OCI-M2 (cell line): ENCODE measurements around the gene CHCHD6.

Source experiments
- DNase-seq: peaks from one replicate; lab custom pipeline; 2025; ENCODE audit not compliant: unreplicated experiment; lab: John Stamatoyannopoulos, UW

Gene CHCHD6

GRCh38 chr3:126970921-126971320 is 266.9 kb downstream of the CHCHD6 start:
- DNase-seq, result no peak

DNA sequence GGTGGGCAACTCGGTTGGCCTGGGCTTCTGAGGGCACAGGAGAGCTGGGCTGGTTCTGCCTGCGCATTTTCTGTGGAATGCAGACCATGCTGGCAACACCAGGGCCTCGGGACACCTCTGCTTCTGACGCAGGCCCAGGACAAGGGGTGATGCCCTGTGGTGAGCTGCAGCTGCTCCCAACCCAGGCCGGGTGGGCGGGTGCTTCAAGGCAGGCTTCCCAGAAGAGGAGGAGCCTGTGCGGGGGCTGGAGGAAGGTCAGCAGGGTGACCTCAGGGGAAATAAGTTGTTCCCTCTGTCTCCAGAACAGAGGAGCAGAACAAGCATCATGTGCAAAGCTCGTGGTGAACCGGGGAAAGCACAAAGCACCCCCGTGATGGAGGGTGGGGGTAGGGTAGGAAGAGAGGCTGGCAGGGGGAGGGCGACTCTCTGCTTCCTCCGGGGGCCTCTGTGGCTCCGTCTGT is 267.9 kb downstream of the CHCHD6 start:
- DNase-seq, result no peak

DNA sequence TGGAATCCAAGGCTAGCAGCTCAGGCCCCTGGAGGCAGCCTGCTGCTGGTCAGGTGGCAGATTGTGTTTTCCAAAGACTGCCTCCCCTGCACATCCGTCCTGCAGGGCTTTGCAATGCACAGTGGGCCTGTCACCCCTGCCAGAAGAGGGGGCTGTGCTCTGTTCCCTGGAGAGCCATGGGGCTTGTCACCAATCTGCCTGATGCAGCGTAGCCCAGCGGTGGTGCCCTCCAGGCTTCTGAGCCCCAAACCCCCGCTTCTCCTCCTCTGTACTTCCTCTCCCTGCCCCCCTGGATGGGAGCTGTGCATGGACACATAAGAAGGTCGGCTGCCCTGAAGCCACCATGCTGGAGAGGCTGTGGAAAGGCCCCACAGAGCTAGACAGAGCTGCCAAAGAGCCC is 268.8 kb downstream of the CHCHD6 start:
- no peak for DNase-seq

DNA sequence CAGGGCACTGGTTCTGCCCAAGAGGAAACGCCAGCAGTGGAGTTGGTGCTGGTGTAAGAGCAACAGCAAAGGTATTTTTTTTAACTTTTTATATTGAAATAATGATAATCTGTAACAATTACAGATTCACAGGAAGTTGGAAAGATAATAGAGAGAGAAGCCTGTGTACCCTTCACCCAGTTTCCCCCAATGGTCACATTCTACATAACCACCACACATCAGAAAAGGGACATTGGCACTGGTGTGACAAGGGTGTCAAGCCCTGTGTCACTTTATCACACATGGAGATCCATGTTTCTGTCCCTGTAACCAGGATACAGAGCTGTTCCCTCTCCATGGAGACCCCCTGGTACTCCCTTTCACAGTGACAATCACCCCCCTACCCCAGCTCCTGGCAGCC is 269.8 kb downstream of the CHCHD6 start:
- DNase-seq, result no peak

GRCh38 chr3:126974756-126975155 is 270.7 kb downstream of the CHCHD6 start:
- DNase-seq, result no peak

GRCh38 chr3:126976906-126977305 is 272.9 kb downstream of the CHCHD6 start:
- no peak for DNase-seq

- DNase-seq, result no peak
Measured at GRCh38 chr3:126977821-126978220, 273.8 kb downstream of the CHCHD6 start.

DNA sequence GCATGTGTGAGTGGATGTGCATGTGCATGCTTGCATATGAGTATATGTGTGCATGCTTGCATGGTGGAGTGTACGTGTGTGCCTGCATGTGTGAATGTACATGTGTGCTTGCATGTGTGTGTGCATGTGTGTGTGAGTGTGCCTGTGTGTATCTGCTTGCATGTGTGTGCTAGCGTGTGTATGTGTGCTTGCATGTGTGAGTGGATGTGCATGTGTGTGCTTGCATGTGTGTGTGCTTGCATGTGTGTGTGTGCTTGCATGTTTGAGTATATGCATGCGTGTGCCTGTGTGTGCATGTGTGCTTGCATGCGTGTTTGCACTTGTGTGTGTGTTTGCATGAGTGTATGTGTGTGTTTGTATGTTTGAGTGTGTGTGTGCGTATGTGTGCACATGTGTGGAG is 274.3 kb downstream of the CHCHD6 start:
- DNase-seq, result no peak

GRCh38 chr3:126979046-126979628 is 275.1 kb downstream of the CHCHD6 start:
- no peak for DNase-seq

DNA sequence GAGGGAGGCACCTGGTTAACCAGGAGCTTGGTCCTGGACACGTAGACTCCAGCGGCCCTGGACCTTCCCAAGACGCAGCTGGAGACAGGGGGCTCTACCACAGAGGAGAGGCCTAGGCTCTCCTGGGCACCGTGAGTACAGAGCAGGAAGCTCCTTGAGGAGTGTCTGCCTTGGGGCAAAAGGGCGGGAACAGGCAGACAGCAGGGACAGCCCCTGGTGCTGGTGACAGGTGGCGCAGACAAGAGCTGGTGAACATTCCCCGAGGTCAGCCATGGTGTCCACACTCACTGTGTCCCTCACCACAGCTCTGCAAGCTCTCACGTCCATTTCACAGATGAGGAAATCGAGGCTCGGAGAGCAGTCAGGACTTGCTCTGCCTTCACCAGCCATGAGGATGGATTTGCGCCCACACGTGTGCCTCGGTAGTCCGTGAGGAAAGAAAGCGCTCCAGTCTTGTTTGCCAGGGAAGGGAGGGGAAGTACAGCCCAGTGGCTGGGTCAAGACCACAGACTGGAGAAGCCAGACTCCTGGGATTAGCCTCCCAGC is 276.3 kb downstream of the CHCHD6 start:
- DNase-seq, result no peak

GRCh38 chr3:126982126-126982470 is 278.1 kb downstream of the CHCHD6 start:
- no peak for DNase-seq

DNA sequence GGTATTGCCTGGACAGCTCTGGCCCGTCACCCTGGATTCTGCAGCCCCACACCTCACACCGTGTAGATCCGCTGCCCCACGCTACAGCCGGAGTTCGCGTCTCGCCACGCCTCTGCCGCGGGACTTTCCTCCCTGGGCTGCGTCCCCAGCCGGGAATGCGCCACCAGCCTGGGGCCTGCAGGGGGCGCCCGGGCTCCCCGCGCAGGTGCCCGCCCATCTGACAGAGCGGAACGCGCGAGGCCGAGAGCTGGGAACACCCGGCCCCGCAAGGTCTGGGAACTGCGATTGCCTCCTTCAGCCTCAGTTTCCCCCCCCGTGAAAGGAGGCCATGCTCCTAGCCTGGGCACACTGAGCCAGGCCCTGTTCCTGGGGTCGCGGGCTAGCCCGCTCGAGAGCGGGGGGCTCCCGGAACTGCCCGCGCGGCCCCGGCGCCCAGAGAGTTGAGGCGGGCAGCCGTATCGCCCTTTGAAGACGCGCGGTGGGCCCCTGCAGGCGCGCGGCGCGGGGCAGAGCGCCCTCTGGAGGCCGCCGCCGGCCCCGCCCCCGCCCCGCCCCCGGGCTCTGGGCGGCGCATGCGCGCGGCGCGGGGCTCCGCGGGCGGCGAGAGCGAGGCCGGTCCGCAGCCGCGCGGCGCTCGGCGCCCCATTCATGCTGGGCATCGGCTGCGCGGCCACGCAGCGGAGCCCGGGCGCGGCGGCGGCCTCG is 278.6 kb downstream of the CHCHD6 start, which contains the start of gene PLXNA1:
Gene PLXNA1 (plus strand): TSS at position 645 of the 705 bp plus-strand sequence. CDS start 5,479 bp downstream, outside the sequence.
- no peak for DNase-seq

DNA sequence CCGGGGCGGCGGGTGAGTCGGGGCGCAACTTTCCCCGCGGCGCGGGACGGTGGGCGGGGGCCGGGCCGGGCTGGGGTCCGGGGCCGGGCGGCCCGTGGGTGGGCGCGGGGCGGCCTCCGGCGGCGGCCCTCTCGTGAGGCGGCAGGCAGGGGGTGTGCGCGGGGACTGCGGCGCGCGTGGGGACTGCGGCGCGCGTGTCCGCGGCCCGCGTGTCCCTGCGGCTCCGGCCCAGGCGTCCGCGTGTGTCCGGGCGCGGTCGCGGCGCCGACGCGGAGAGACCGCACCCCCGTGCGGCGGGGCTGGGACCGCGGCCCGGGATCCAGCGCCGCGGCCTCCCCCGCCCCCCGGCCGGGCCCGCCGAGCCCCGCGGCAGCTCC is 279.2 kb downstream of the CHCHD6 start:
- DNase-seq, result no peak

- no peak for DNase-seq
Measured at GRCh38 chr3:126983653-126984390, 279.8 kb downstream of the CHCHD6 start.

DNA sequence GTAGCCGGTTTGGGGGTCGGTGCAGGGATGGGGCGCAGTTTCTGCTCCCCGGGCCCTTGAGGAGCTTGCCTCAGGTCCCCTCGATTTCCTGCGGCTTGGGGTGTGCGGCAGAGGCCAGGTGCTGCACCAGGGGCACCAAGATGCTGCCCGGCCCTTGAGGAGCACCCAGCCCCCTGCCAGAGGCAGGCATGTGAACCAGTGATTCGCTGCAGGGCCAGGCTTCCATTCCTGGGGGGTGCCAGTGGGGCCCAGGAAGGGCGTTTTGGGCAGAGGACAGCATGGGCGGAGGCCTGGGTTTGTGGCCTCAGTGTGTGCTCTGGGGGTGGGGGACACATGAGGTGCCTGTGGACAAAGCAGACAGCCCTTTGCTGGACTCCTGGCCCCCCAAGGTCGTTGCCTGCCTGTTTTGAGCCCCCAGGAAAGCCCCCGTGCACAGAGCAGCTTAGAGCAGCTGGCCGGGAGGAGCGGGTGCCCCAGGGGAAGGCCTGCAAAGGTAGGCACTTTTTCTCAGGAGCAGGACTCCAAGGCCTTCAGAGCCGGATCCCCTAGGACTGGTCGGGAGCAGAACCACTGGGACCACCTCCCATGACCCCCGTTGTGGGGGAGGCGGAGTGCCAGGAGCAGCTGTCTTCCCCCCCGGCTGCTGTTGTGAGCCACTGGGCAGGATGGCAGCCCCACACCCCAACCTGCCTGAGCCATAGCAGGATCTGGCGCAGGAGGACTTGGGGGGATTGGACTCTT is 280.5 kb downstream of the CHCHD6 start:
- no peak for DNase-seq

DNA sequence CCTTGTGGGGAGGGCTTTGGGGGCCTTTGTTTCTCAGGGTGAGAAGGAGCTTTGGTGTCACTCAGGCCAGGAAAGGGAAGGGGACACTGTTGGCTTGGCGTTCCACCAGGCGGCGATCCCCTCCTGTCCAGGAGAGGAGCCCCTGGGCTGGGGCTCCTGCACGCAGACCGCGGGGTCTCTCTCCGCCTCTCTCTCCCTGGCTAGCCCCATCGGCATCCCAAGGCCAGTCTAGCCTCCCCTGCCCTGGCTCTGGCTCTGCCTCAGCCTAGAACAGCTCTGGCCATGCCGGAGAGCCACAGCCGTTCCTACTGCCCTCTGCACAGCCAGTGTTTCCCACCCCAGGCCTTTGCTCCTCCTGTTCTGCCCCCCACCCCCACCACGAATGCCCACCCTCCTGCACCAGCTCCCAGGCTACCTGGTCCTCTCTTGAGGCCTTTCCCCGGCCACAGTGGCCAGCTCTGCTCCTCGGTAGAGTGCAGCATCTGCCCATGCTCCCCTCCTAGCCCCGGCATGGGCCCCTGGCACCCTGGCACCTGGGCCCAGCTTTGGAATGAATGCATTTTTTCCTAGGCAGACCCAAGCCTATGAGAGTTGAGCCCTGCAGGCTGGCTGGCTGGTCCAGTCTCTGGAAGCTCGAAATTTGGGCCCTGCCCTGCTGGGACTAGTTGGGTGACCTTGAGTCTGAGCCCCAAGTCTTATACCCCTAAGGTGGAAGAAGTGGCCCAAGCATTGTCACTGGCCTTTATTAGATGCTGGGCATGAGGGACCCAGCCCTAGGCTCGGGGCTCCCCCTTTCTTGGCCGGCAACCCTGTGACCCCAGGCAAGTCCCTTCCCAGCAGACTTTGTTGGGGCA is 281.3 kb downstream of the CHCHD6 start:
- DNase-seq, result no peak

DNA sequence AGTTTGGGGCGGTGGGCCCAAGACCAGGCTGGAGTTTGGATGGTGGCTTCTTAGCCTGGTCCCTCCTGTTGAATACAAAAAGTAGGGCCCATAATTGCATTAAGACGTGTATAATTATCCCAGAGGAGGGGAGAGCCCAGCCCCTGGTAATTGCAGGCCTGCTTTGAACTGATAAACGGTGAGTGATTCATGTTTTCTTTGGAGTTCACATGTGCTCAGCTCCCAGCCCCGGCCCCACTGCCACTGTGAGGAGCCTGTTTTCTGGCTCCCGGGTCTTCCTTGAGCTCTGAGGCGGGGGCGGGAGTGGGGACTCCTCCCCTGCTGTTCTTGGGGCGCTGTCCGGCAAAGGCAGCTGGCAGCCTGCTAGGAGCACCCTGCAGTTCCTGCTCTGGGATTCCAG is 282.0 kb downstream of the CHCHD6 start:
- DNase-seq, result no peak

DNA sequence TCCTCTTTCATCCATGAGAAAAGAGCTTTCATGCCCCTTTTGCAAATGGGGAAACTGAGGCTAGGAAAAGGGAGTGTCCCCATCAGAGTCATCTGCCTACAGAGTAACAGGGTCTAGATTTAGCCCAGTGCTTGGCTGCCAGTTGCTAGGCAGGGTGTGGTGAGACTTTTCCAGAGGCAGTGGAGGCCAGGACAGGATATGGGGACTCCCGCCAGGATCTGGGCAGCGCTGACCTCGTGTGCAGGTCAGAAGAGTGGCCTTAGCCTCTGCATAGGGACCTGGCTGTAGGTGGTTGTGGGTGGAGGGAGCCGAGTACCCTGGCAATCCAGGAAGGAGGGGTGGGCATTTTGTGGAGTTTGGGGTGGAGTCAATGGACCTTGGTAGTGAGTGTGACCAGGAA is 283.1 kb downstream of the CHCHD6 start:
- no peak for DNase-seq

GRCh38 chr3:126987596-126987995 is 283.6 kb downstream of the CHCHD6 start:
- DNase-seq, result no peak

GRCh38 chr3:126988451-126989021 is 284.5 kb downstream of the CHCHD6 start:
- no peak for DNase-seq
